K562 (cell line): ENCODE results near the gene GEMIN5. TPM values are rescaled to one million over a fixed set of nuclear protein-coding genes. Genes with fewer than 3 reads are reported as not detected.
A peak's percentile ranks its signal among the peaks of the same experiment; 100 is the strongest.

ENCODE experiments used
- ARHGAP35 ChIP-seq: fragments of 450-650 bp; IDR thresholded peaks from 2 replicates; pipeline ENCODE4 v1.6.1; 2018; ENCODE audit not compliant: partially characterized antibody
- CBX8 ChIP-seq: fragments of 200-600 bp; sonication (generic); IDR thresholded peaks from 2 replicates; pipeline ENCODE4 v1.6.1; 2012; ENCODE audit warnings: borderline replicate concordance, mixed run types, low read depth, mild to moderate bottlenecking, moderate library complexity, mixed read lengths, low read length, control low read depth, inconsistent platforms; ENCODE audit not compliant: poor library complexity, severe bottlenecking; ENCODE audit errors: extremely low read depth
- CEBPB ChIP-seq: fragments of 450-650 bp; IDR thresholded peaks from 2 replicates; pipeline ENCODE4 v1.6.1; 2016; ENCODE audit warnings: missing genetic modification characterization, missing compliant biosample characterization
- CTCF ChIP-seq, 3 experiments: IDR thresholded peaks in 2 of 3; conservative IDR thresholded peaks in 1 of 3; 2 replicates each; pipeline ENCODE4 v1.5.1; 2011 to 2012; ENCODE audit warnings: low read length in 3 of 3, mild to moderate bottlenecking in 3 of 3, control low read depth in 2 of 3, improper control_type of control experiment in 1 of 3, inconsistent platforms in 1 of 3, low read depth in 1 of 3, mixed read lengths in 1 of 3, moderate library complexity in 1 of 3; ENCODE audit not compliant: insufficient read depth in 2 of 3
- FUS ChIP-seq: fragments of 200-400 bp; formaldehyde crosslinking; optimal IDR thresholded peaks from 2 replicates; pipeline ENCODE3; 2017; ENCODE audit warnings: low read depth, low read length
- GATAD2A ChIP-seq: fragments of 450-650 bp; IDR thresholded peaks from 2 replicates; pipeline ENCODE4 v1.6.1; 2017
- GATAD2B ChIP-seq: fragments of 450-650 bp; IDR thresholded peaks from 2 replicates; pipeline ENCODE4 v1.6.1; 2017; ENCODE audit warnings: mild to moderate bottlenecking, borderline replicate concordance
- MAZ ChIP-seq, 2 experiments: fragments of 450-650 bp in 1 of 2; sonication (generic) in 1 of 2; formaldehyde crosslinking; IDR thresholded peaks in 1 of 2; conservative IDR thresholded peaks in 1 of 2; 2 replicates each; pipeline versions ENCODE4 v1.4.0 to v1.5.0; 2020; ENCODE audit warnings: mild to moderate bottlenecking in 1 of 2, missing genetic modification reagents in 1 of 2
- MCM7 ChIP-seq, 2 experiments: fragments of 450-650 bp; IDR thresholded peaks; 2 replicates each; pipeline ENCODE4 v1.6.1; 2016 to 2018
- NCOA6 ChIP-seq: fragments of 450-650 bp; IDR thresholded peaks from 2 replicates; pipeline ENCODE4 v1.6.1; 2017; ENCODE audit warnings: mild to moderate bottlenecking
- NR2C2 ChIP-seq, 2 experiments: fragments of 200-800 bp in 1 of 2; sonication (Bioruptor generic) in 1 of 2; sonication (generic) in 1 of 2; formaldehyde crosslinking in 1 of 2; IDR thresholded peaks; 2 replicates each; pipeline versions ENCODE4 v1.6.1 to v1.8.0; 2016 to 2022; ENCODE audit warnings: mild to moderate bottlenecking in 1 of 2, missing compliant biosample characterization in 1 of 2, missing genetic modification characterization in 1 of 2, missing genetic modification reagents in 1 of 2
- RFX5 ChIP-seq: IDR thresholded peaks from 2 replicates; pipeline ENCODE4 v1.6.1; 2011; ENCODE audit warnings: low read depth, mild to moderate bottlenecking, improper control_type of control experiment, low read length
- RREB1 ChIP-seq: fragments of 250-450 bp; sonication (Bioruptor Pico); IDR thresholded peaks from 2 replicates; pipeline ENCODE4 v1.4.0; 2020
- RUNX1 ChIP-seq: sonication (generic); IDR thresholded peaks from 2 replicates; pipeline ENCODE4 v1.6.1; 2016; ENCODE audit warnings: antibody characterized with exemption, low read depth
- SETDB1 ChIP-seq: IDR thresholded peaks from one replicate; pipeline ENCODE4 v1.6.1; 2012; ENCODE audit warnings: low read length, control low read depth, inconsistent platforms
- SMC3 ChIP-seq: conservative IDR thresholded peaks from 2 replicates; pipeline ENCODE4 v1.6.1; 2011; ENCODE audit warnings: low read depth, low read length, improper control_type of control experiment; ENCODE audit not compliant: insufficient read depth
- ZNF197 ChIP-seq: fragments of 200-800 bp; sonication (Bioruptor generic); IDR thresholded peaks from 2 replicates; pipeline ENCODE4 v1.6.1; 2016; ENCODE audit warnings: low read depth, missing genetic modification characterization, missing compliant biosample characterization
- ZNF280A ChIP-seq: fragments of 450-650 bp; IDR thresholded peaks from 2 replicates; pipeline ENCODE4 v1.6.1; 2018; ENCODE audit warnings: mild to moderate bottlenecking, low read depth; ENCODE audit not compliant: partially characterized antibody
- polyA plus RNA-seq, 8 experiments: library from polyadenylated mRNA; depleted of rRNA in 4 of 8; stranded (reverse) in 5 of 8; unstranded in 3 of 8; fragments of >200 nt; fragmentation: Nextera tagmentation in 2 of 8; fragmentation: Illumina TruSeq in 1 of 8; extraction: Ambion mirVana in 2 of 8; extraction: Trizol in 1 of 8; gene quantifications; 2 replicates each; pipeline versions ENCODE4 v1.2.1 to v1.2.3, GENCODE V29; 2011 to 2014; ENCODE audit warnings: inconsistent platforms in 1 of 8, missing spikeins in 1 of 8
- total RNA-seq, 7 experiments: library from RNA; depleted of rRNA in 6 of 7; stranded (reverse); fragments of >200 nt in 6 of 7; fragmentation: Illumina TruSeq in 2 of 7; extraction: Trizol in 2 of 7; gene quantifications; 2 replicates each; pipeline versions ENCODE4 v1.2.1 to v1.2.3, GENCODE V29; 2011 to 2021; ENCODE audit warnings: low replicate concordance in 1 of 7

GEMIN5 gene
- total and polyA plus RNA-seq, 9 of the 15 experiments (the other 6 are each of a cell fraction or from before 2014, with no cell fraction given): 10.3 to 48.2 (median 34.7) TPM

DNA sequence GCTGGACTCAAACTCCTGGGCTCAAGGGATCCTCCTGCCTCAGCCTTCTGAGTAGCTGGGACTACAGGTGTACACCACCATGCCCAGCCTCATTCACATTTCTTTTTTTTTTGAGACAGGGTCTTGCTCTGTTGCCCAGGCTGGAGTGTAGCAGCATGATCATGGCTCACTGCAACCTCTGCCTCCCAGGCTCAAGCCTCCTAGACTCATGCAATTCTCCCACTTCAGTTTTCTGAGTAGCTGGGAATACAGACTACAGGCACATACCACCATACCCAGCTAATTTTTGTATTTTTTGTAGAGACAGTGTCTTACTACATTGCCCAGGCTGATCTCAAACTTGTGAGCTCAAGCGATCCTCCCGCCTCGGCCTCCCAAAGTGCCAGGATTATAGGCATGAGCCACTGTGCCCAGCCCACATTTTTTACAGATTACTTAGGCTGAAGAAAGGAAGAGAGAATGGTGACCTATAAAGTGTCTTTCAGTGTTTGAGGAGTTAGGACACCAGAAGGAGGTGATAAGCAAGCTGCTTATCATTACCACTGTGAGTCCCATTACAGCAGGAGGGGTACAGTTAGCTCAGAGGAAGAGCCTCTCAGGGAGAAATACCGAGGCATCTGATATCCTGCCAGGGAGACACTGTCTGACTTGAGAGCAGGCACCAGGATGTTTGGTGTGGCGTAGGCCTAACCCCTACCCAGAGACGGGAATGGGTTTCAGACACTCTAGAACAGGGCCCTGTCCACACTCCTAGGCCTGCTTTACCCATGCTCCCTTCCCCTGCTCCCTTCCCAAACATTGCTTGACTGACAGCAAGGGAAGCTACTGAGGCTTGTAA lies 97.4 kb downstream of the GEMIN5 start (continued):
- peak; percentile 50 to 62; a peak in 2 of 4 replicates for TF ChIP-seq MAZ (CRISPR knock-in tag; conservative IDR thresholded peaks at IDR 0.05 in 1 of 2, IDR thresholded peaks at IDR 0.05 in 1 of 2)
- 0 out of 2 replicates have a peak, but pooled peaks have one; percentile 33 for TF ChIP-seq ZNF197 (CRISPR knock-in tag)
- no peak for TF ChIP-seq NR2C2 (CRISPR knock-in tag; IDR thresholded peaks at IDR 0.05)
- 0 out of 2 replicates have a peak, but pooled peaks have one; percentile 30 for TF ChIP-seq NR2C2 (tag; IDR thresholded peaks at IDR 0.05)
- TF ChIP-seq RREB1 (CRISPR knock-in tag): no peak
- TF ChIP-seq RFX5: no peak
- no peak for TF ChIP-seq RUNX1
- TF ChIP-seq ARHGAP35: no peak
- TF ChIP-seq GATAD2A: peak; percentile 89
- TF ChIP-seq NCOA6: no peak
- no peak; the same call in 1 of the 2 replicates for TF ChIP-seq CEBPB (tag)
- TF ChIP-seq CBX8: no peak
- no peak for TF ChIP-seq MCM7 (IDR thresholded peaks at IDR 0.05)
- no peak for TF ChIP-seq SETDB1
- no peak for TF ChIP-seq CTCF (IDR thresholded peaks at IDR 0.05 in 2 of 3, conservative IDR thresholded peaks at IDR 0.05 in 1 of 3; ENCODE audit: insufficient read depth in 2 of 3, low read depth in 1 of 3, low read length in 3 of 3)
- TF ChIP-seq GATAD2B: peak; percentile 75; the same call in 1 of the 2 replicates
- TF ChIP-seq ZNF280A: no peak
- no peak for TF ChIP-seq SMC3
- no peak for TF ChIP-seq FUS
